Measurements from ENCODE around the gene CMC2. TPM values are rescaled to one million over a fixed set of nuclear protein-coding genes. Genes with fewer than 3 reads are reported as not detected.

CMC2 gene
- total RNA-seq, 1 experiment from 2014 or later, result 64.2 TPM

- Histone ChIP-seq H2AK5ac (ENCODE audit: insufficient read length, low read length) (no peak overlapping the region), H3K9me3 (ENCODE audit: control insufficient read depth, low read depth, low read length) (no peaks in the 10 kb centered on the region), H3K79me1 (ENCODE audit: insufficient read depth, low read depth, low read length, poor library complexity, severe bottlenecking) (peaks cover 17% of the 10 kb centered on the region), H3K56ac (ENCODE audit: insufficient read length, low read depth, low read length) (peak overlapping the region; percentile 93), H2BK20ac (ENCODE audit: low read depth, low read length, poor library complexity, severe bottlenecking) (no peak overlapping the region), H4K20me1 (ENCODE audit: control insufficient read depth, insufficient read depth, insufficient read length) (no peaks in the 10 kb centered on the region), H2BK15ac (ENCODE audit: low read depth, low read length) (no peak overlapping the region), H3K18ac (ENCODE audit: insufficient read length, low read depth, low read length) (peak overlapping the region; percentile 68), H3K4me2 (ENCODE audit: insufficient read depth, insufficient read length, low read length) (peak overlapping the region; percentile 76), H3K4ac (ENCODE audit: low read depth, low read length) (no peak overlapping the region), H3K4me1 (ENCODE audit: insufficient read depth, low read length) (no peaks in the 10 kb centered on the region), H4K91ac (ENCODE audit: insufficient read length, low read depth, low read length) (no peak overlapping the region), H3T11ph (ENCODE audit: low read length) (no peak overlapping the region), H3K27me3 (ENCODE audit: insufficient read depth, low read length) (no peaks in the 10 kb centered on the region), H4K5ac (ENCODE audit: insufficient read length, low read depth, low read length) (no peak overlapping the region), H2BK120ac (ENCODE audit: low read depth, low read length, poor library complexity, severe bottlenecking) (no peak overlapping the region), H3K9ac (ENCODE audit: extremely low read depth, insufficient read length, low read length) (peak overlapping the region; percentile 98), H2BK12ac (ENCODE audit: insufficient read length, low read depth, low read length) (no peak overlapping the region), H2AFZ (ENCODE audit: low read length) (no peak overlapping the region), H3K27ac (ENCODE audit: insufficient read length, low read depth, low read length) (peak overlapping the region; percentile 73), H2BK5ac (ENCODE audit: insufficient read length, low read length) (no peak overlapping the region), H4K8ac (replicated peaks; ENCODE audit: insufficient read length, low read depth, low read length) (peak overlapping the region; percentile 93), H3K79me2 (ENCODE audit: insufficient read depth, low read length) (peaks cover 33% of the 10 kb centered on the region; the same call in 1 of the 2 replicates), H3K14ac (ENCODE audit: insufficient read depth, low read length) (peak overlapping the region; percentile 75), H3K23ac (ENCODE audit: insufficient read length, low read depth, low read length) (no peak overlapping the region), H3K23me2 (ENCODE audit: insufficient read length, low read depth, low read length, poor library complexity, severe bottlenecking) (no peaks in the 10 kb centered on the region)
- no peak for DNase-seq
- H3K9me3 Mint-ChIP-seq, result no peaks in the 10 kb centered on the region; a peak in 1 of 5 replicates
- no CpG with 5 or more reads among the region's 50 CpGs for WGBS (ENCODE audit: extremely low coverage, insufficient read length, low lambda C conversion rate)
- H3K4me1 Mint-ChIP-seq, result peaks cover 18 to 25% of the 10 kb centered on the region in 2 experiments
- peak overlapping the region in 2 of 3 experiments; percentile 90 to 100; a peak in 6 of 7 replicates for H3K27ac Mint-ChIP-seq
- H3K27me3 Mint-ChIP-seq (ENCODE audit: low read depth), result no peaks in the 10 kb centered on the region; the same call in 1 of the 2 replicates
- H3K36me3 Mint-ChIP-seq (ENCODE audit: insufficient read depth in 1 of 3, low read depth in 3 of 3), result peaks cover 2 to 17% (median 15%) of the 10 kb centered on the region in 3 experiments; a peak in 6 of 7 replicates
- TF ChIP-seq, protein P1, sequence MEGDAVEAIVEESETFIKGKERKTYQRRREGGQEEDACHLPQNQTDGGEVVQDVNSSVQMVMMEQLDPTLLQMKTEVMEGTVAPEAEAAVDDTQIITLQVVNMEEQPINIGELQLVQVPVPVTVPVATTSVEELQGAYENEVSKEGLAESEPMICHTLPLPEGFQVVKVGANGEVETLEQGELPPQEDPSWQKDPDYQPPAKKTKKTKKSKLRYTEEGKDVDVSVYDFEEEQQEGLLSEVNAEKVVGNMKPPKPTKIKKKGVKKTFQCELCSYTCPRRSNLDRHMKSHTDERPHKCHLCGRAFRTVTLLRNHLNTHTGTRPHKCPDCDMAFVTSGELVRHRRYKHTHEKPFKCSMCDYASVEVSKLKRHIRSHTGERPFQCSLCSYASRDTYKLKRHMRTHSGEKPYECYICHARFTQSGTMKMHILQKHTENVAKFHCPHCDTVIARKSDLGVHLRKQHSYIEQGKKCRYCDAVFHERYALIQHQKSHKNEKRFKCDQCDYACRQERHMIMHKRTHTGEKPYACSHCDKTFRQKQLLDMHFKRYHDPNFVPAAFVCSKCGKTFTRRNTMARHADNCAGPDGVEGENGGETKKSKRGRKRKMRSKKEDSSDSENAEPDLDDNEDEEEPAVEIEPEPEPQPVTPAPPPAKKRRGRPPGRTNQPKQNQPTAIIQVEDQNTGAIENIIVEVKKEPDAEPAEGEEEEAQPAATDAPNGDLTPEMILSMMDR (conservative IDR thresholded peaks at IDR 0.05), result no peak
- peak overlapping the region; percentile 93 to 99 for H3K4me3 Mint-ChIP-seq
Measured at GRCh38 chr16:81006211-81006812, 373 bp downstream of the CMC2 start.
